T-helper 22 cell (primary cell): Measurements from ENCODE around the gene STC2.
A peak's percentile ranks its signal among the peaks of the same experiment; 100 is the strongest.
"Not testable (repeated sequence)": the region's sequence is repeated elsewhere in the genome, so short reads cannot be mapped to it uniquely, and the experiment has no call there.

Source experiments
- DNase-seq: peaks from one replicate; pipeline ENCODE4 v3.0.0-alpha.2; 2020; ENCODE audit warnings: low read depth

The STC2 gene

GRCh38 chr5:173294673-173295320 lies 33.4 kb downstream of the STC2 start:
- no peak for DNase-seq

- DNase-seq: peak; percentile 9
Measured at GRCh38 chr5:173293817-173294672, 34.2 kb downstream of the STC2 start.

GRCh38 chr5:173291722-173292658 lies 36.2 kb downstream of the STC2 start:
- DNase-seq: no peak

- no peak for DNase-seq
Measured at GRCh38 chr5:173290477-173291131, 37.6 kb downstream of the STC2 start.

GRCh38 chr5:173289372-173289771 lies 38.8 kb downstream of the STC2 start:
- DNase-seq: no peak

GRCh38 chr5:173288632-173289031 lies 39.6 kb downstream of the STC2 start:
- no peak for DNase-seq

- no peak for DNase-seq
Measured at GRCh38 chr5:173287086-173287485, 41.1 kb downstream of the STC2 start.

GRCh38 chr5:173284343-173284958 lies 43.8 kb downstream of the STC2 start:
- not testable (repeated sequence) for DNase-seq

GRCh38 chr5:173283318-173284288 lies 44.6 kb downstream of the STC2 start:
- peak; percentile 10 for DNase-seq

- no peak for DNase-seq
Measured at GRCh38 chr5:173282916-173283315, 45.3 kb downstream of the STC2 start.

GRCh38 chr5:173281910-173282309 lies 46.3 kb downstream of the STC2 start:
- DNase-seq: no peak

- no peak for DNase-seq
Measured at GRCh38 chr5:173279166-173279565, 49.0 kb downstream of the STC2 start.

- no peak for DNase-seq
Measured at GRCh38 chr5:173278641-173279040, 49.6 kb downstream of the STC2 start.

GRCh38 chr5:173278172-173278571 lies 50.0 kb downstream of the STC2 start:
- DNase-seq: no peak

GRCh38 chr5:173274771-173275170 lies 53.4 kb downstream of the STC2 start:
- no peak for DNase-seq

GRCh38 chr5:173271419-173271818 lies 56.8 kb downstream of the STC2 start:
- DNase-seq: no peak

- DNase-seq: no peak
Measured at GRCh38 chr5:173268750-173269432, 59.3 kb downstream of the STC2 start.

- no peak for DNase-seq
Measured at GRCh38 chr5:173265433-173265832, 62.8 kb downstream of the STC2 start.
